SW 1271 (cell line): Measurements from ENCODE around the gene TPI1.
"Not testable (repeated sequence)": the region's sequence is repeated elsewhere in the genome, so short reads cannot be mapped to it uniquely, and the experiment has no call there.

Experiments
- DNase-seq, 2 experiments: peaks; one replicate each; lab custom pipeline; 2025; lab: John Stamatoyannopoulos, UW

The TPI1 gene

DNA sequence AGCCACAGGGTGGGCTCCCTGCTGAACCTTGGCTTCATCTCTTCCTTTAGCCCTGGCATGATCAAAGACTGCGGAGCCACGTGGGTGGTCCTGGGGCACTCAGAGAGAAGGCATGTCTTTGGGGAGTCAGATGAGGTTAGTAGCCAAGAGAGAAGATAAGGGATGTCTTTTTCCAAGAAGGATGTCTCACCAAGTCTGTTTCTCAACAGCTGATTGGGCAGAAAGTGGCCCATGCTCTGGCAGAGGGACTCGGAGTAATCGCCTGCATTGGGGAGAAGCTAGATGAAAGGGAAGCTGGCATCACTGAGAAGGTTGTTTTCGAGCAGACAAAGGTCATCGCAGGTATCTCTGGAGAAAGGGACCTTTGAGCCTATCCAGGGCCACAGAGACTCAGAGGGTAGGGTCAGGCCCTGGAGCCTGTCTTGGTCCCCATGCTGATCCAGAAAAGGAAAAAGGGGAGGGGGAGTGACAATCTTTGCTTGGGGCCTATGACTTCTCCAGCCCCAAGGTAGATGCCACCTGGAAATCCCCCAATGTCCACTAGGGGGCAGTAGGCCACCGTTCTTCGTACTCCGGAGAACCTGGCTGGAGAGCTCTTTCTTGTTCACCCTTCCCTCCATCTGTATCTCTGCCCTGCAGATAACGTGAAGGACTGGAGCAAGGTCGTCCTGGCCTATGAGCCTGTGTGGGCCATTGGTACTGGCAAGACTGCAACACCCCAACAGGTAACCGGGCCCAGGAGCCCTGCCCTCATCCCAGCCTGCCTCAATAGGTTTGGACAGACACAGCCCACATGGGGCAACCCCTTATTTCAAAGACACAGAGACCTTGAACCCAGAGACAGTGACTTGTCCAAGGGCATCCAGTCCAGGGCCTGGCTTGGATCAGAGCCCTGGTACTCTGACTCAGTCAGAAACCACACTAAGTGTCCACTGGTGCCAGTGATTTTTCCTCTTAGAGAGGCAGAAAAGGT, 2.0 kb downstream of the TPI1 start:
- DNase-seq: peak; percentile 40 to 78

DNA sequence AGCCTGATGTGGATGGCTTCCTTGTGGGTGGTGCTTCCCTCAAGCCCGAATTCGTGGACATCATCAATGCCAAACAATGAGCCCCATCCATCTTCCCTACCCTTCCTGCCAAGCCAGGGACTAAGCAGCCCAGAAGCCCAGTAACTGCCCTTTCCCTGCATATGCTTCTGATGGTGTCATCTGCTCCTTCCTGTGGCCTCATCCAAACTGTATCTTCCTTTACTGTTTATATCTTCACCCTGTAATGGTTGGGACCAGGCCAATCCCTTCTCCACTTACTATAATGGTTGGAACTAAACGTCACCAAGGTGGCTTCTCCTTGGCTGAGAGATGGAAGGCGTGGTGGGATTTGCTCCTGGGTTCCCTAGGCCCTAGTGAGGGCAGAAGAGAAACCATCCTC, 3.0 kb downstream of the TPI1 start:
- DNase-seq: not testable (repeated sequence)

DNA sequence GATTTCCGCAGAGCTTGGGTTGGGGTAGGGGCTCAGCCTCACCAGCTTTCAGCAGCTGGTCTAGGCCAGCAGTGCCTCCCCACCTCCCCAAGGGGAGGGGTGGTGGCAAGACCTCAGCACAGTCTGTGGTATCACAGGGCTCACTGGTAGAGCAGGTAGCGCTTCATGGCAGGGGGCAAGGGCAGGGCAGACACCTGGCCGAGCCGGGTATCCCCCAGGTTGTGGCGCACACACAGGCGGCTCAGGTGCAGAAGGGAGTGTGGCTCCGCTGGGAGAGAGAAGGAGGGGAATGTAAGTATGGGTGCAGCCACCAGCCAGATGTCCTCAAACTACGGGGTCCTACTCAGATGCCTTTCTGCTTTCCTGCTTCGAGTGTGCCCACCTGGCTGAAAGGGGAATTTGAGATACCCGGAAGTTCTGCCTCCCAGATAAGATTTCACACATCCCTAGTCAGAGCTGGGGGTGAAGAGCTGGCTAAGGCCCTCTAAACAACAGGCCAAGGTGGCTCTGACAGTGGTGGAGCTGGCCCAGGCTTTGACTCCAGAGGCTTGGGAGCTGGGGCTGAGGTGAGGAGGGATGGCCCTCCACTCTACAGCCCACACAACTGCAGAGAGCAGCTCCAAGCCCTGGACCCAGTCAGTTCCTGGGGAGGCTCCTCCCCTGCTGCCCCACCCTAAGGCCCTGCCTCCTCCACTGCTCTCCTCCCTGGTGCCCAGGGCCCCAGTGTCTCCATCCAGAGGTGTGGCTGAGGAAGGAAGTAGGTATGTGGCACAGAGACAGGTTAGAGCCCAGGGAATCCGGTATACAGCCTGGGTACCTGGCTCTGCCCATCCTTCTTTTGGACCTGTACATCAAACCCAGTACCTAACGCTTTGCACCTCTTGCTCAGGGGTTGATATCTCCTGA, 4.0 kb downstream of the TPI1 start:
- DNase-seq: peak; percentile 60 to 75

DNA sequence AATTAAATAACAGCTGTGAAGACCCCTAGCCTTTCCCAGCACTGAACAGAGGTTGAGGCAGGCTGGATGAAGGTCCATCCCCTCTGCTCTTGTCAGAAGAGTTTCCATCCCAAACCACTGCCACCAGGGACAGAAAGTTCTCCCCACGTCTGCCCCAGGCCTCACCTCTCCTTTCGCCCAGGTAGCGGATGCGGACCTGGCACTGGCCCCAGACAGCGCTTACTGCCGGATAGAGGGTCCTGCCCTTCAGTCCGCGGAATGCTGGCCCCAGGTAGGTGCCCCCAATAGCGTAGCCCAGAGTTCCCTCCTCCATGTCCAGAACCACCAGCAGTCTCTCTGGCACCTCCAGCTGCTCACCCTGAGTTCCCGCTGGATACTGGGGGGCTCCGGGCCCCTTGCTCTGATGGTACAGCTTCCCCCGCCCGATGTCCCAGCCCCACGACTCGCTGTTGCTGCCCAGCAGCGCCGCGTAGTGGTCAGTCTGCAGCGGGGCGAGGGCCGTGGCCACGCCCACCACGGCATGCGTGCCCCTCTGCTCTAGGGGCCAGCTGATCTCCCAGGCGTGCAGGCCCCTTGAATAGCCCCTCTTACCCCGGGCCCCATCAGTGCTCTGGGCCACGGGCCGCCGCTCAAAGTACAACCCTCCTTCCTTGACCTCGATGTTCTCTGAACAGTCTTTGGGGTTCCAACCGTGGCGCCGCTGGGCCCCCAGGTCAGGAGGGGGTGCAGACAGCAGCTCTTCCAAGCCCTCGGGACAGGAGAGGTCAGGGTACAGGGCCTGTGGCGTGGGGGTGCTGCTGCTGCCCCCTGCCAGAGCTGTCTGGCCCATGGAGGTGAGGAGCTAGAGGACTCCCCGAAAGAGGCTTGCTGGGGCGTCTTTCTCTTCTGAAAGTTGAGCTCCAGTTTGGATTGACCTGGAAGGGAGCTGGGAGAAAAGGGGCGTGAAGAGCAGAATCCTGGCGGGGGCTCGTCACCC, 5.0 kb downstream of the TPI1 start:
- peak; percentile 44 to 75 for DNase-seq

DNA sequence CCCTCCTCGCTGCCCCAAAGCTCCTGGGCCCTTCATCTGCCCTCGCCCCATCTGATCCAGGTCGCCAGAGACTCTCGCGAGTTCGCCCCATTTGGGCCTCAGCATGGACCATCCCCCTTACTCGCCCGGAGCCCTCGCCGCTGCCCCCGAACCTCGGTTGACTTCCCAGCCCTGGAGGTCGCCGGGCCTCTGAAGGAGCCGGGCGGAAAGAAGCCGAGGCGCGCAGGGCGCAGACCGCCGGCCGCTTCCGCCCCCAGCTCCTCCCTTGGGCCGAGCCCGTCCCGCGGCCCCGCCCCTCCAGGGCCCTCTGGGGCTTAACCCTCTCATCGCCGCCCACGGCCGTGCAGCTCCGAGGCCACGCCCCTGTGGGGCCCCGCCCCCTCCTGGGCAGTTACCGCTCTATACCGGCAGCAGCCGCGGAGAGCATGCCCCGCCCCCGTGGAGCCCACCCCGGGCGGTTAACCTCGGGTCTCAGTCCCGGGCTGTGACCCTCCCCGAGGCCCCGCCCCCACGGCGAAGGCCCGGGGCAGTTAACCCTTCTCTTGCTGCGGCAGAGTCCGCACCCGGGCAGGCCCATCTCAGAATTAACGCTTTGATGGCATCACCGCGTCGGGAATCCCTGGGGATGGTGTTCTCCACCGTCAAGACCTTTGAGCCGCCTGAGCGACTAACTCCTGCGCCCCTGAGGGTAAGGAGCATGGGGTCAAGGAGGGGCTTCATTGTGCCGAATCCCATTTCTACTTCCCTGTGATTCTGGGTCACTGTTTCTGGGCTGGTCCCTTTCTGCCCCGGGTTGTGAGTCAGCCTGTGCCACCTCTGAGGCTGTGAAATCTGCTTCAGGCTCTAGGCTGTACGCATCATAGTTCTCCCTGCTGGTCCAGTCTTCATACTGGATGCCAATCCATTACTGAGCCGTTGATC, 6.0 kb downstream of the TPI1 start, which contains the start of gene SPSB2:
SPSB2 (minus strand) TSS at position 210 of the 921 bp plus-strand sequence. CDS start 402 bp downstream, outside the sequence.
- peak; percentile 95 to 97 for DNase-seq

DNA sequence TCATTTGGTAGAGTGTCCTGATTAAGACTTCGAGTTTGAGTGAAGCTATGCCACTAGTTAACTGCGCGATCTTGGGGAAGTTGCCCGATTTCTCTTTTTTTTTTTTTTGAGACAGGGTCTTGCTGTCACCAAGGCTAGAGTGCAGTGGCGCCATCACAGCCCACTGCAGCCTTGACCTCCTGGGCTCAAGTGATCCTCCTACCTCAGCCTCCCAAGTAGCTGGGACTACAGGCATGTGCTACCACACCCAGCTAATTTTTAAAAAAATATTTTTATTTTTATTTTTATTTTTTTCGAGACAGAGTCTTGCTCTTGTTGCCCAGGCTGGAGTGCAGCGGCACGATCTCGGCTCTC, 6.7 kb downstream of the TPI1 start:
- DNase-seq: not testable (repeated sequence)

DNA sequence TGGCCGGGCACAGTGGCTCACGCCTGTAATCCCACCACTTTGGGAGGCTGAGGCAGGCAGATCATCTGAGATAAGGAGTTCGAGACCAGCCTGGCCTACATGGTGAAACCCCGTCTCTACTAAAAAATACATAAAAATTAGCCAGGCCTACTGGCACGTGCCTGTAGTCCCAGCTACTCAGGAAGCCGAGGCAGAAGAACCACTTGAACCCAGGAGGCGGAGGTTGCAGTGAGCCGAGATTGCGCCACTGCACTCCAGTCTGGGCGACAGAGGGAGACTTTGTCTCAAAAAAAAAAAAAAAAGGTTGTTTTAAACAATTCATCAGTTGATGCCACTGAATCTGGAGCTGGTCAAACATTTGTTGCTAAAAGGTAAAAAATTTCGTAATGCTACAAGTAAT, 12.5 kb downstream of the TPI1 start:
- not testable (repeated sequence) for DNase-seq

DNA sequence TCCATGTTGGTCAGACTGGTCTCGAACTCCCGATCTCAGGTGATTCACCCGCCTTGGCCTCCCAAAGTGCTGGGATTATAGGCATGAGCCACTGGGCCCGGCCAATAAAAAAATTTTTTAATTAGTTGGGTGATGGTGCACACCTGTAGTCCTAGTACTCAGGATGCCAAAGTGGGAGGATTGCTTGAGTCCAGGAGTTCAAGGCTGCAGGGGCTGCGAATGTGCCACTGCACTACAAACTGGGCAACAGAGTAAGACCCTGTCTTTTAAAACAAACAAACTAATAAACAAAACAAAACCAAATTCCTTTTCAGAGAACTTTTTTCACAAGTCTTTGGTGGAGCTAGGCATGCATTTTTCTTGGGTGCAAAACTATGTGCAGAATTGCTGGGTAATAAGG, 15.9 kb downstream of the TPI1 start:
- no peak for DNase-seq

DNA sequence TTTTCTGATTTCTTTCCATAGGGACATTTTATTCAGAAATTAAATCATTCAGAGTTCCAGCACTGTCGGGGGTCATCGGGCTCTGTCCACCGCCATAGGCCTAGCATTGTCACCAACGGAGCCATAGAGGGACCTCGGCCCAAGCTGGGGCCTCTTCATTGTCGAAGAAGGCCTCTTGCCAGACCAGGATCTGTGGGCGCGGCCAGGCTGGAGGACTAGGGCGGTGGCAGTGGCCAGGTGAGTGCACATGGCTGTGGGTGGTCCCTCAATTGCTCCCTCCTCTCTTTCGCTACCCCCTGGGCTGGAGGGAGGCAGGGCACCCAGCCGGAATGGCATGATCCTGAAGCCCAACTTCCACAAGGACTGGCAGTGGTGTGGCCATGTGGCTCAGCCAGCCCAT, 16.4 kb downstream of the TPI1 start:
- no peak for DNase-seq

DNA sequence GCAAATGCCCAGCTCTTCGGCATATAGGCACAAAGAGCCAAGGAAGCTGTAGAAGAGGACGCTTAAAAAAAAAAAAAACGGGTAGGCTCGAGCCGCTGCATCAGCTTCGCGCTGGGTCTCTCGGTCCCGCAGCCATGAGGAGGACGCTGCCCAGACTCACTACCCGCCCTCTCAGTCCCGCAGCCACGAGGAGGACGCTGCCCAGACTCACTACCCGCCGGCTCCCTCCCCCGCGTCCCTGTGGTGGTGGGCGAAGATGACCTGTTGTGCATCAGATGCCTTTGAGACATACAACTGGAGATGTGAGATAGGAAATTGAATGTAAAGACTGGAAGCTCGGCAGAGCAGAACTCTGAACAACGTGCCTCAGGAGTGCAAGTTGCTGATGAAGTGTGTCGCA, 17.2 kb downstream of the TPI1 start:
- no peak for DNase-seq

DNA sequence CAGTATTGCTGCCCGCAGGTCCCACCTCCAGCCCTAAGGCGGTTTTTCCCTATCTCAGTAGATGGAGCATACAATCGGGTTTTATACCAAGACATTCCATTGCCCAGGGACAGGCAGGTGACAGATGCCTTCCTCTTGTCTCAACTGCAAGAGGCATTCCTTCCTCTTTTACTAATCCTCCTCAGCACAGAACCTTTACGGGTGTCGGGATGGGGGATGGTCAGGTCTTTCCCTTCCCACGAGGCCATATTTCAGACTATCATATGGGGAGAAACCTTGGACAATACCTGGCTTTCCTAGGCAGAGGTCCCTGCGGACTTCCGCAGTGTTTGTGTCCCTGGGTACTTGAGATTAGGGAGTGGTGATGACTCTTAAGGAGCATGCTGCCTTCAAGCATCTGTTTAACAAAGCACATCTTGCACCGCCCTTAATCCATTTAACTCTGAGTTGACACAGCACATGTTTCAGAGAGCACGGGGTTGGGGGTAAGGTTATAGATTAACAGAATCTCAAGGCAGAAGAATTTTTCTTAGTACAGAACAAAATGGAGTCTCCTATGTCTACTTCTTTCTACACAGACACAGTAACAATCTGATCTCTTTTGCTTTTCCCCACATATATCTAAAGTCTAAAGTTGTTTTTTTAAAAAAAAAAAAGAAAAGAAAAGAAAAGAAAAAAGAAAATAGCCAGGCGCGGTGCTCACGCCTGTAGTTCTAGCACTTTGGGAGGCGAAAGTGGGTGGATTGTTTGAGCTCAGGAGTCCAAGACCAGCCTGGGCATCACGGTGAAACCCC, 19.1 kb downstream of the TPI1 start:
- DNase-seq: not testable (repeated sequence)

DNA sequence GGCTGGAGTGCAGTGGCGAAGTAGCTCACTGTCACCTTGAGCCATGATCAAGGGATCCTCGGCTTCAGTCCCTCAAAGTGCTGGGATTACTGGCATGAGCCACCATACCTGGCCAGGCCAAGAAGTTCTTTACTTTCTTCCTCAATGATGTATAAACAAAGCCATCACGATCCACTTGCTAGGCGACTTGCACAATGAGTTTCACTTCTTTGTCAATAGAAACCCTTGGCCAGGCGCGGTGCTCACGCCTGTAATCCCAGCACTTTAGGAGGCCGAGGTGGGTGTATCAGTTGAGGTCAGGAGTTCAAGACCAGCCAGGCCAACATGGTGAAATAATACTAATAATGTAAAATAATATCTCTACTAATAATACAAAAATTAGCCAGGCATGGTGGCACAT, 20.1 kb downstream of the TPI1 start:
- no peak for DNase-seq

DNA sequence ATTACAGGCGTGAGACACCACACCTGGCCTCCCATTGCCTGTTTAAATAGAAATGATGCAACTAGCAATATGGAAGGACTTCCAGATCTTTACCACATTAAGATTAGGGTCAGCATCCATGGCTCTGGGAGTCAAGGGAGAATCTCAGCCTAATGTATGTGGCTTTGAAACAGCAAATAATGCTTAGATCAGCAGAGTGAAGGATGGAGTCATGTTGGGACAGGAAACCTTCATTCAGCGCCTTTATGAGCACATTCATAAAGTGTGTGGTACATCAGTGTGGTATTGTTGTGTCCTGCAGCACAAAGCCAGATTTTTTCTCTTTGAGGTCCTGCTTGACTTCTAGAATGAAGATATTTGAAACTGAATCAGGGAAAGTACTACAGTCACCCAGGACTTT, 21.0 kb downstream of the TPI1 start:
- no peak for DNase-seq

DNA sequence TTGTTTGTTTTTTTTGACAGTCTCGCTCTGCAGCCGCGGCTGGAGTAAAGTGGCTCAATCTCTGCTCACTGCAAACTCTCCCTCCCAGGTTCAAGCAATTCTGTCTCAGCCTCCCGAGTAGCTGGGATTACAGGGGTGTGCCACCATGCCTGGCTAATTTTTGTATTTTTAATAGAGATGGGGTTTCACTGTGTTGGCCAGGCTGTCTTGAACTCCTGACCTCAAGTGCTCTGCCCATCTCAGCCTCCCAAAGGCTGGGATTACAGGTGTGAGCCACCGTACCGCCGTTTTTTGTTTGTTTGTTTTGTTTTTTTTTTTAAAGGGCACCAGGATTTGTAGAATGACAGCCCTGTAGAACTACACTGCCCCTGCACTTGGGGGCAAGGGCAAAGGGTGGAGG, 21.5 kb downstream of the TPI1 start:
- DNase-seq: not testable (repeated sequence)

DNA sequence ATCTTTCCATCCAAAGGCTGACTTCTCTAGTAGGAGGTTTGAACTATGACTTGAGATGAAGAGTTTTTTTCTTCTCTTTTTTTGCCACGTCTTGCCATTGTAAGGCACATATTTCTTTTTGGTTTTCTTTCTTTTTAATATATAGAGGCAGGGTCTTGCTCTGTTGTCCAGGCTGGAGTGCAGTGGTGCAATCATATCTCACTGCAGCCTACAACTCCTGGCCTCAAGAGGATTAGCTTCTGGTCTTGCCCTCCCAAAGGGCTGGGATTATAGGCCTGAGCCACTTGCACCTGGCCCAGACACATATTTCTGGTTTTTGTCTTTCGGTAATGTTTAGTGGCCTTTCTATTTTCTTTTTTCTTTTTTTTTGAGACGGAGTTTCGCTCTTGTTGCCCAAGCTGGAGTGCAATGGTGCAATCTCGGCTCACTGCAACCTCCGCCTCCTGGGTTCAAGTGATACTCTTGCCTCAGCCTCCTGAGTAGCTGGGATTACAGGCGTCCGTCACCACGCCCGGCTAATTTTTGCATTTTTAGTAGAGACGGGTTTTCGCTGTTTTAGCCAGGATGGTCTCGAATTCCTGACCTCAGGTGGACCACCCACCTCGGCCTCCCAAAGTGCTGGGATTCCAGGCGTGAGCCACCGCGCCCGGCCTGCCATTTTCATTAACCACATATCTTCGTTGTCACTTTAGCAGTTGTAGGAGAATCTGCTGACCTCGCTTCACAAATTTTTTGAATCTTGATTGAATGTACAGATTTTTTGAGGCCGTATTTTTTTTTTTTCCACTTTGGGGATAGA, 22.6 kb downstream of the TPI1 start:
- DNase-seq: not testable (repeated sequence)

DNA sequence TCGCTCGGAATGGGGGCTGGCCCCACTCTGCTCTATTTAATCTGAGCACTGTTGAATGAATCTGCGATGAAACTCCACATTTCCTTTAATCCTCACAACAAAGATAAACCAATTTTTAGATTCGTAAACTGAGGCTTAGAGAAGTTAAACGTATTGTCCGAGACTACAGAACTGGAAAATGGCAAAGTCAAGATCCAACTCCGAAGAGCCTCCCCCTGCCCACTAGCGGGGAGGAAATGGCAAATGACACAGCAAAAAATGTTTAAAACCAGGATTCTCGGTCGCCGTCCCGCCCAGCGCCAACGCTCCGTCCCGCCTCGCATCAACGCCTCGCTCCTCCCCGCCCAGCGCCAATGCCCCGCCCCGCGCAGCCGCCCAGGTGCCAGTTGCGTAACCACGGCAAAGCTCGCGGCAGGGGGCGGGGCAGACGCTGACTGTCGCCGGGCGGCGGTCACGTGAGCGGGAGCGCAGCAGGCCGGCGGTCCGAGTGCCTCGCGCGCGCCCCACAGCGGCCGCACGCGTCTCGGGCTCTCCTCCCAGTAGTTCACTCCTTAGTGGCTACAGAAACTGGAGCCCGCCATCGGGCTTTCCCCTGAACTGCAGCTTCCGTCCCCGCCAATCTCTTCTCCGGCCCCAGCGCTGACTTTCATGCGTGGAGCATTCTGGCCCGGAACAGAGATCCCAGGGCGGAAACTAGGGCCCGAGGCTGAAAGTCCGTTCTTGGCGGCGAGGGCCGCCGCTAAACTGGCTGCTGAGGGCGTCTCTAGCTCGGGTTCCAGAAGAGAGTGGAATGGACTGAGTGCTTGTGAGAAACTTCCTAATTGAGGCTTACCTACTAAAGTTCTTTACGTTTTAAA, 23.7 kb downstream of the TPI1 start:
- peak; percentile 89 to 97 for DNase-seq

DNA sequence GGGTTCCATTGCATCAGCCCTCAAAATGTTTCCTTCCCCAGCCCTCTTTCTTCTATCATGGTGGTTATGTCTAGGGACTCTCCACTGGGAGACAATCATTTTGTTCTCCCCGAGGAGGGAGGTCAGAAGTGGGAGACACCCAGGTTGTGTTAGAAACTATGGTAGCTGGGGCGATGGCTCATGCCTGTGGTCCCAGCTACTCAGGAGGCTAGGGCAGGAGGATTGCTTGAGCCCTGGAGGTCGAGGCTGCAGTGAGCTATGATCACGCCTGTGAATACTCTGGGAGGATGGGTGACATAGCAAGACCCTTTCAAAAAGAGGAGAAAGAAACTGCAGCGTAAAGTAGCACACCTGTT, 24.3 kb downstream of the TPI1 start:
- no peak for DNase-seq

DNA sequence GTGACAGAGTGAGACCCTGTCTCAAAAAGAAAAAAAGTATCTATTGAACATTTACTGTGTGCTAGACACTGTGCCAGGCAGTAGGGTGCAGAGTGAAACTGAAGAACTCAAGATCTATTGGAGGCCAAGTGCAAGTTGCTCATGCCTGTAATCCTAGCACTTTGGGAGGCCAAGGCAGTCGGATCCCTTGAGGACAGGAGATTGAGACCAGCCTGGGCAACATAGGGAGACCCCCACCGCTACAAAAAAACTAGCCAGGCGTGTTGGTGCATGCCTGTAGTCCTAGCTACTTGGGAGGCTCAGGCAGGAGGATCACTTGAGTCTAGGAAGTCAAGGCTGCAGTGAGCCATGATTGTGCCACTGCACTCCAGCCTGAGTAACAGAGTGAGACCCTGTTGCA, 25.4 kb downstream of the TPI1 start:
- DNase-seq: not testable (repeated sequence)
